22Rv1 (cell line): ENCODE measurements around the gene PCDHGB2.

Experiments used
- ZFX ChIP-seq: fragments of 450-650 bp; IDR thresholded peaks from 2 replicates; pipeline ENCODE4 v1.6.1; 2017; ENCODE audit warnings: antibody characterized with exemption, borderline replicate concordance
- TF ChIP-seq, protein P1 (sequence below): fragments of 450-650 bp; IDR thresholded peaks from 2 replicates; pipeline ENCODE4 v1.5.1; 2017; ENCODE audit warnings: mild to moderate bottlenecking

DNA sequence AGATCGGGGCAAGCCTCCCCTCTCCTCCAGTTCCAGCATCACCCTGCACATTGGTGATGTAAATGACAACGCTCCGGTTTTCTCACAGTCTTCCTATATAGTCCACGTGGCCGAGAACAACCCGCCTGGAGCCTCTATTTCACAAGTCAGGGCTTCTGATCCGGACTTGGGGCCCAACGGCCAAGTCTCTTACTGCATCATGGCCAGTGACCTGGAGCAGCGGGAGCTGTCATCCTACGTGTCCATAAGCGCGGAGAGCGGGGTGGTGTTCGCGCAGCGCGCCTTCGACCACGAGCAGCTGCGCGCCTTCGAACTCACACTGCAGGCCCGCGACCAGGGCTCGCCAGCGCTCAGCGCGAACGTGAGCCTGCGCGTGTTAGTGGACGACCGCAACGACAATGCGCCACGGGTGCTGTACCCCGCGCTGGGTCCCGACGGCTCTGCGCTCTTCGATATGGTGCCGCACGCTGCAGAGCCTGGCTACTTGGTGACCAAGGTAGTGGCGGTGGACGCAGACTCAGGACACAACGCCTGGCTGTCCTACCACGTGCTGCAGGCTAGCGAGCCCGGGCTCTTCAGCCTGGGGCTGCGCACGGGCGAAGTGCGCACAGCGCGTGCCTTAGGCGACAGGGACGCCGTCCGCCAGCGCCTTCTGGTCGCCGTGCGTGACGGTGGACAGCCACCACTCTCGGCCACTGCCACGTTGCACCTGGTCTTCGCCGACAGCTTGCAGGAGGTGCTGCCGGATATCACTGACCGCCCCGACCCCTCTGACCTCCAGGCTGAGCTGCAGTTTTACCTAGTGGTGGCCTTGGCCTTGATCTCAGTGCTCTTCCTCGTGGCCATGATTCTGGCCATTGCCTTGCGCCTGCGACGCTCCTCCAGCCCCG is 29.6 kb downstream of the PCDHGB2 start:
- TF ChIP-seq, protein P1, sequence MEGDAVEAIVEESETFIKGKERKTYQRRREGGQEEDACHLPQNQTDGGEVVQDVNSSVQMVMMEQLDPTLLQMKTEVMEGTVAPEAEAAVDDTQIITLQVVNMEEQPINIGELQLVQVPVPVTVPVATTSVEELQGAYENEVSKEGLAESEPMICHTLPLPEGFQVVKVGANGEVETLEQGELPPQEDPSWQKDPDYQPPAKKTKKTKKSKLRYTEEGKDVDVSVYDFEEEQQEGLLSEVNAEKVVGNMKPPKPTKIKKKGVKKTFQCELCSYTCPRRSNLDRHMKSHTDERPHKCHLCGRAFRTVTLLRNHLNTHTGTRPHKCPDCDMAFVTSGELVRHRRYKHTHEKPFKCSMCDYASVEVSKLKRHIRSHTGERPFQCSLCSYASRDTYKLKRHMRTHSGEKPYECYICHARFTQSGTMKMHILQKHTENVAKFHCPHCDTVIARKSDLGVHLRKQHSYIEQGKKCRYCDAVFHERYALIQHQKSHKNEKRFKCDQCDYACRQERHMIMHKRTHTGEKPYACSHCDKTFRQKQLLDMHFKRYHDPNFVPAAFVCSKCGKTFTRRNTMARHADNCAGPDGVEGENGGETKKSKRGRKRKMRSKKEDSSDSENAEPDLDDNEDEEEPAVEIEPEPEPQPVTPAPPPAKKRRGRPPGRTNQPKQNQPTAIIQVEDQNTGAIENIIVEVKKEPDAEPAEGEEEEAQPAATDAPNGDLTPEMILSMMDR: no peak
- no peak for TF ChIP-seq ZFX
